ENCODE measurements around the gene COL15A1.

- TF ChIP-seq CTCF (IDR thresholded peaks at IDR 0.05) (no peak), POLR2A (IDR thresholded peaks at IDR 0.05; ENCODE audit: low read depth) (no peak), EP300 (IDR thresholded peaks at IDR 0.05) (no peak)
Measured at GRCh38 chr9:98899408-98900056, 44.2 kb upstream of the COL15A1 start.

Data from esophagus muscularis mucosa (tissue), 4 donors.